ENCODE measurements around the gene SLC25A4.

DNA sequence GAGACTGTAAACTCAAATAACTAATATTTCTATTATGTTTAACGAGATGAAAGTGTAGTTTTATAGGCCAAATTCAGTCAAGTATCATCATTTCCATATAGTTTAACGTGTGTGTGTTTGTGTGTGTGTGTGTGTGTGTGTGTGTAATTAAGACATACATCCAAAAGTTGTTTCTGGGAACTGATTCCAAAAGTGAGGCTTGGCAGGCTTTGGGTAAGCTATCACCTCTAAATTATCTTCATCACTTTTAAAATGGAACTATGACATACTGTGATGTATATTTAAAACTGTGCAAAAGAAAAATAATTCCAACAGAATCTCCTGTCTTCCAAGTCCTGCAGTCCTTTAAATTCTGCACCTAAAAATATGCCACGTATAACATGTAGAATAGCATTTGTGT, 19.1 kb upstream of the SLC25A4 start:
- TF ChIP-seq POLR2A (IDR thresholded peaks at IDR 0.05; ENCODE audit: low read depth, low read length) (no peak), POLR2AphosphoS5 (IDR thresholded peaks at IDR 0.05; ENCODE audit: low read depth, low read length) (no peak), TAF1 (IDR thresholded peaks at IDR 0.05; ENCODE audit: borderline replicate concordance, low read depth, low read length) (no peak)

Data from GM12892 (cell line).